Measurements from ENCODE around the gene FDX2. TPM values are rescaled to one million over a fixed set of nuclear protein-coding genes. Genes with fewer than 3 reads are reported as not detected.

The FDX2 gene
- total RNA-seq, 1 experiment from 2014 or later = 30.3 TPM

DNA sequence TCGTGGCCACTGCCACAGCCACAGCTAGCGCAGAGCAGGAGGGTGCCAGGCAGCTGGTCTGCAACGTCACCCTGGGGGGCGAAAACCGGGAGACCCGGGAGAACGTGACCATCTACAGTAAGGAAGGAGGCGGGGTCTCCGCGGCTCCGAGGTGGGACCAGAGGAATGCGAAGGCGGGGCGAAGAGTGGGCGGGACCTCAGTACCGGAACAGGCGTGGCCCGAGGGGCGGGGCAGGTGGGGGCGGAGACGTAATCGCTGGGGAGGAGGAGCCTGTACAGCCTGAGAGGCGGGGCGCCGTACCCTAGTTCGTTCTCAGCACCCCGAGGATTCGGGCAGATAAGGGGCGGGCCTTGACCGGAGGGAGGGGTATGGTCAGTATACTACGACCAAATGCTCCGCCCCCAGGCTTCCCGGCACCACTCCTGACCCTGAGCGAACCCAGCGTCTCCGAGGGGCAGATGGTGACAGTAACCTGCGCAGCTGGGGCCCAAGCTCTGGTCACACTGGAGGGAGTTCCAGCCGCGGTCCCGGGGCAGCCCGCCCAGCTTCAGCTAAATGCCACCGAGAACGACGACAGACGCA, 23.5 kb downstream of the FDX2 start:
- DNase-seq = peak; percentile 92 to 93
- H3K9me3 ChIP-seq = no peaks in the 10 kb centered on the region
- H3K27ac Mint-ChIP-seq (ENCODE audit: unreplicated experiment) = no peak overlapping the region
- ChIA-PET POLR2A (no interaction called here), CTCF (interaction anchor here (0.6 to 1.1 kb wide), 4 partner anchors 21 to 108 kb away, joined by 3 to 4 read pairs (median 4); partner anchors contain the start of genes FDX2 and ICAM1)
- H3K36me3 ChIP-seq (ENCODE audit: control insufficient read depth, insufficient read depth, low read length) = no peaks in the 10 kb centered on the region; the same call in 1 of the 2 replicates
- H3K4me1 ChIP-seq = peaks cover 18% of the 10 kb centered on the region
- no peaks in the 10 kb centered on the region for H3K9me3 Mint-ChIP-seq (ENCODE audit: unreplicated experiment)
- no peaks in the 10 kb centered on the region for H3K27me3 ChIP-seq (replicated peaks; ENCODE audit: control insufficient read depth, insufficient read depth, low read length)
- BruUV-seq (replicated peaks) = no TSS peak
- H3K27me3 Mint-ChIP-seq (ENCODE audit: insufficient read depth, unreplicated experiment) = peaks cover 7% of the 10 kb centered on the region
- peak overlapping the region; percentile 87 for H3K4me3 Mint-ChIP-seq (ENCODE audit: unreplicated experiment)
- H3K4me3 ChIP-seq (ENCODE audit: low read depth, low read length) = peak overlapping the region; percentile 48
- H3K36me3 Mint-ChIP-seq (ENCODE audit: insufficient read depth, unreplicated experiment) = peaks cover 14% of the 10 kb centered on the region
- intact Hi-C loops (cut with micrococcal nuclease; ENCODE audit: unreplicated experiment) = no loop called here
- H3K4me1 Mint-ChIP-seq (ENCODE audit: low read depth, unreplicated experiment) = peaks cover 15% of the 10 kb centered on the region
- TF ChIP-seq, protein P1, sequence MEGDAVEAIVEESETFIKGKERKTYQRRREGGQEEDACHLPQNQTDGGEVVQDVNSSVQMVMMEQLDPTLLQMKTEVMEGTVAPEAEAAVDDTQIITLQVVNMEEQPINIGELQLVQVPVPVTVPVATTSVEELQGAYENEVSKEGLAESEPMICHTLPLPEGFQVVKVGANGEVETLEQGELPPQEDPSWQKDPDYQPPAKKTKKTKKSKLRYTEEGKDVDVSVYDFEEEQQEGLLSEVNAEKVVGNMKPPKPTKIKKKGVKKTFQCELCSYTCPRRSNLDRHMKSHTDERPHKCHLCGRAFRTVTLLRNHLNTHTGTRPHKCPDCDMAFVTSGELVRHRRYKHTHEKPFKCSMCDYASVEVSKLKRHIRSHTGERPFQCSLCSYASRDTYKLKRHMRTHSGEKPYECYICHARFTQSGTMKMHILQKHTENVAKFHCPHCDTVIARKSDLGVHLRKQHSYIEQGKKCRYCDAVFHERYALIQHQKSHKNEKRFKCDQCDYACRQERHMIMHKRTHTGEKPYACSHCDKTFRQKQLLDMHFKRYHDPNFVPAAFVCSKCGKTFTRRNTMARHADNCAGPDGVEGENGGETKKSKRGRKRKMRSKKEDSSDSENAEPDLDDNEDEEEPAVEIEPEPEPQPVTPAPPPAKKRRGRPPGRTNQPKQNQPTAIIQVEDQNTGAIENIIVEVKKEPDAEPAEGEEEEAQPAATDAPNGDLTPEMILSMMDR (IDR thresholded peaks at IDR 0.05; ENCODE audit: insufficient read depth in 1 of 2, low read depth in 1 of 2, low read length in 1 of 2, severe bottlenecking in 1 of 2, unreplicated experiment in 1 of 2) = no peak

DNA sequence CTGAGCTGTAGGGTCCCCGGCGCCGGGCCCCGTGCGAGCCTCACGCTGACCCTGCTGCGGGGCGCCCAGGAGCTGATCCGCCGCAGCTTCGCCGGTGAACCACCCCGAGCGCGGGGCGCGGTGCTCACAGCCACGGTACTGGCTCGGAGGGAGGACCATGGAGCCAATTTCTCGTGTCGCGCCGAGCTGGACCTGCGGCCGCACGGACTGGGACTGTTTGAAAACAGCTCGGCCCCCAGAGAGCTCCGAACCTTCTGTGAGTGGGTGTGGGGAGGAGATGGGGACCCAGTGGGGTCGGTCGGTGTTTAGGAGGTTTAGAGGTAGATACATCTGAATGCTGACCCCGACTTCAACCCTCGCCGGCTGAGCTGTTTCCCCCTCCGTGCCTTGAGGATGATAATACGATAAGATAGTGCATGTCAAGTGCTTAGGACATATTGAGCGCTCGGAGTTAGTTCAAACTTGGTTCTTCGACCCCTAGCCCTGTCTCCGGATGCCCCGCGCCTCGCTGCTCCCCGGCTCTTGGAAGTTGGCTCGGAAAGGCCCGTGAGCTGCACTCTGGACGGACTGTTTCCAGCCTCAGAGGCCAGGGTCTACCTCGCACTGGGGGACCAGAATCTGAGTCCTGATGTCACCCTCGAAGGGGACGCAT, 24.1 kb downstream of the FDX2 start:
- H3K4me1 Mint-ChIP-seq (ENCODE audit: low read depth, unreplicated experiment) = peaks cover 15% of the 10 kb centered on the region
- Histone ChIP-seq H3K27me3 (replicated peaks; ENCODE audit: control insufficient read depth, insufficient read depth, low read length) (no peaks in the 10 kb centered on the region), H3K36me3 (ENCODE audit: control insufficient read depth, insufficient read depth, low read length) (no peaks in the 10 kb centered on the region; the same call in 1 of the 2 replicates), H3K4me1 (peaks cover 23% of the 10 kb centered on the region), H3K9me3 (no peaks in the 10 kb centered on the region), H3K4me3 (ENCODE audit: low read depth, low read length) (peak overlapping the region; percentile 48)
- peaks cover 14% of the 10 kb centered on the region for H3K36me3 Mint-ChIP-seq (ENCODE audit: insufficient read depth, unreplicated experiment)
- TF ChIP-seq, protein P1 (IDR thresholded peaks at IDR 0.05; ENCODE audit: insufficient read depth in 1 of 2, low read depth in 1 of 2, low read length in 1 of 2, severe bottlenecking in 1 of 2, unreplicated experiment in 1 of 2) = no peak
- ChIA-PET POLR2A (interaction anchor here (0.6 to 0.9 kb wide), 2 partner anchors 89 to 99 kb away, joined by 6 read pairs; partner anchors contain the start of gene TYK2), CTCF (interaction anchor here (0.6 to 1.1 kb wide), 9 partner anchors 12 to 108 kb away, joined by 3 to 15 read pairs (median 4); partner anchors contain the start of genes FDX2 and ICAM1)
- no peak for DNase-seq
- no peaks in the 10 kb centered on the region for H3K9me3 Mint-ChIP-seq (ENCODE audit: unreplicated experiment)
- H3K27me3 Mint-ChIP-seq (ENCODE audit: insufficient read depth, unreplicated experiment) = peaks cover 7% of the 10 kb centered on the region
- intact Hi-C loops (cut with micrococcal nuclease; ENCODE audit: unreplicated experiment) = no loop called here
- no TSS peak for BruUV-seq (replicated peaks)
- H3K4me3 Mint-ChIP-seq (ENCODE audit: unreplicated experiment) = peak overlapping the region; percentile 87
- H3K27ac Mint-ChIP-seq (ENCODE audit: unreplicated experiment) = no peak overlapping the region

DNA sequence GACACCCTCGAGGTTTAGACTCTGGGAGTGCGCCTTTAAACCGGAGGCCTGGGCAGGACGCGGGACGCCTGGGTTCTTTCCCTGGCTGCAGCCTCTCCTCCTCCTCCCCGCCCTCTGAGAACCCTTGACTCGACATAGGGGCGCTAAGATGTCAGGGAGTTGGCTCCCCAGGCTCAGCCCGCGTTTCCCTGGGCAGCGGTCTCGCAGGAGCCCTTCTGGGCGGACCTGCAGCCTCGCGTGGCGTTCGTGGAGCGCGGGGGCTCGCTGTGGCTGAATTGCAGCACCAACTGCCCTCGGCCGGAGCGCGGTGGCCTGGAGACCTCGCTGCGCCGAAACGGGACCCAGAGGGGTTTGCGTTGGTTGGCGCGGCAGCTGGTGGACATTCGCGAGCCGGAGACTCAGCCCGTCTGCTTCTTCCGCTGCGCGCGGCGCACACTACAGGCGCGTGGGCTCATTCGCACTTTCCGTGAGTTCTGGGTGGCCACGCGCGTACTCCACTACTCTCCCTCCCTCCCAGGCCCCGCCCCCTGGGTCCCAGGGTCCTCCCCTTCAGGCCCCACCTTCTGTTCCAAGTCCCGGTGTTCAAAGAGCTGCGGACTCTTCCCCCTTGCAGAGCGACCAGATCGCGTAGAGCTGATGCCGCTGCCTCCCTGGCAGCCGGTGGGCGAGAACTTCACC, 24.8 kb downstream of the FDX2 start:
- peak overlapping the region; percentile 48 for H3K4me3 ChIP-seq (ENCODE audit: low read depth, low read length)
- H3K4me1 ChIP-seq = peaks cover 30% of the 10 kb centered on the region
- POLR2A ChIA-PET = interaction anchor here (0.6 to 0.9 kb wide), 2 partner anchors 90 to 100 kb away, joined by 6 read pairs; partner anchors contain the start of gene TYK2
- Mint-ChIP-seq H3K4me3 (ENCODE audit: unreplicated experiment) (peak overlapping the region; percentile 87), H3K9me3 (ENCODE audit: unreplicated experiment) (no peaks in the 10 kb centered on the region), H3K27ac (ENCODE audit: unreplicated experiment) (no peak overlapping the region), H3K4me1 (ENCODE audit: low read depth, unreplicated experiment) (peaks cover 15% of the 10 kb centered on the region), H3K27me3 (ENCODE audit: insufficient read depth, unreplicated experiment) (peaks cover 7% of the 10 kb centered on the region), H3K36me3 (ENCODE audit: insufficient read depth, unreplicated experiment) (peaks cover 14% of the 10 kb centered on the region)
- peak; percentile 62 to 70 for DNase-seq
- CTCF ChIA-PET = interaction anchor here (0.7 to 1.1 kb wide), 8 partner anchors 11 to 100 kb away, joined by 3 to 15 read pairs (median 4); partner anchors contain the start of genes FDX2 and ICAM1
- no peaks in the 10 kb centered on the region; the same call in none of the 2 replicates for H3K36me3 ChIP-seq (ENCODE audit: control insufficient read depth, insufficient read depth, low read length)
- no peaks in the 10 kb centered on the region for H3K27me3 ChIP-seq (replicated peaks; ENCODE audit: control insufficient read depth, insufficient read depth, low read length)
- H3K9me3 ChIP-seq = no peaks in the 10 kb centered on the region
- intact Hi-C loops (cut with micrococcal nuclease; ENCODE audit: unreplicated experiment) = no loop called here
- TF ChIP-seq, protein P1 (IDR thresholded peaks at IDR 0.05; ENCODE audit: insufficient read depth in 1 of 2, low read depth in 1 of 2, low read length in 1 of 2, severe bottlenecking in 1 of 2, unreplicated experiment in 1 of 2) = no peak
- BruUV-seq (replicated peaks) = no TSS peak

All from Caco-2 (cell line).